Heart right ventricle (tissue), 16 donors: ENCODE data around the gene CENPV. TPM values are rescaled to one million over a fixed set of nuclear protein-coding genes. Genes with fewer than 3 reads are reported as not detected.
A peak's percentile ranks its signal among the peaks of the same experiment; 100 is the strongest.

Source experiments
- ATAC-seq, 8 donors: fragments of 200-7000 bp; cut with Tn5 transposase; one replicate each; pipeline ENCODE4 v1.9.1; 2020; ENCODE audit warnings: mild to moderate bottlenecking in 8 of 8, moderate library complexity in 8 of 8, moderate number of reproducible peaks in 1 of 8
- DNase-seq, 2 donors: peaks; one replicate each; pipeline ENCODE4 v3.0.0-alpha.2; 2020
- H3K27ac ChIP-seq, 10 donors: fragments of 200-600 bp; sonication (generic) in 2 of 10; one replicate each; pipeline versions ENCODE4 v1.5.0 to v1.8.0; 2020 to 2022; ENCODE audit warnings: mild to moderate bottlenecking in 3 of 10
- H3K27me3 ChIP-seq, 7 donors: fragments of 200-600 bp; one replicate each; pipeline ENCODE4 v1.8.0; 2021 to 2022; ENCODE audit warnings: mild to moderate bottlenecking in 2 of 7
- H3K36me3 ChIP-seq, 9 donors: fragments of 200-600 bp; sonication (generic) in 1 of 9; one replicate each; pipeline versions ENCODE4 v1.5.0 to v1.8.0; 2020 to 2022; ENCODE audit warnings: mild to moderate bottlenecking in 2 of 9
- H3K4me1 ChIP-seq, 9 donors: fragments of 200-600 bp; sonication (generic) in 1 of 9; one replicate each; pipeline versions ENCODE4 v1.5.0 to v1.8.0; 2020 to 2022; ENCODE audit warnings: mild to moderate bottlenecking in 4 of 9
- H3K4me3 ChIP-seq, 10 donors: fragments of 200-600 bp; sonication (generic) in 2 of 10; one replicate each; pipeline versions ENCODE4 v1.5.0 to v1.8.0; 2020 to 2022; ENCODE audit warnings: mild to moderate bottlenecking in 7 of 10, moderate library complexity in 2 of 10
- H3K9me3 ChIP-seq, 11 donors: fragments of 200-600 bp in 10 of 11; sonication (generic) in 2 of 11; one replicate each; pipeline versions ENCODE4 v1.5.0 to v1.8.0; 2013 to 2022; ENCODE audit warnings: mild to moderate bottlenecking in 2 of 11, control low read depth in 1 of 11, moderate library complexity in 1 of 11
- WGBS, 2 donors: extraction: QIAGEN DNeasy Blood & Tissue Kit; methylation state at CpG; one replicate each; pipeline ENCODE4 v1.1.7; 2013; ENCODE audit warnings: inconsistent platforms in 1 of 2; 5-methylcytosine and 5-hydroxymethylcytosine counted together
- intact Hi-C, 10 donors: fragments of 100-400 bp; cut with DNase I; formaldehyde crosslinking; loops; one replicate each; pipeline versions ENCODE4 v1.11.1 to v1.14.2; 2022
- polyA plus RNA-seq, 2 donors: library from polyadenylated mRNA; stranded (reverse); fragments of 200-250 nt; gene quantifications; one replicate each; pipeline ENCODE4 v1.2.3, GENCODE V29; 2013
- total RNA-seq, 10 donors: library from RNA; stranded (reverse); fragmentation: NEBNext Ultra II Directional in 3 of 10; extraction: Animal tissue kit (Norgen Biotek cat#: 25700) in 3 of 10; gene quantifications; one replicate each; pipeline versions ENCODE4 v1.2.1 to v1.2.4, GENCODE V29; 2021 to 2023
- TF ChIP-seq, protein P1 (sequence below), 9 donors: fragments of 200-600 bp; sonication (generic) in 2 of 9; IDR thresholded peaks; one replicate each; pipeline versions ENCODE4 v1.5.0 to v1.8.0; 2021 to 2022; ENCODE audit warnings: antibody characterized with exemption in 9 of 9, mild to moderate bottlenecking in 5 of 9, moderate library complexity in 1 of 9
- donor health status: Arrhythmogenic right ventricular cardiomyopathy.
- donor health status: ischemic (EF 13 %, LVEDD 7.1; RV severe dilation, severe dysfunction).
- donor health status: healthy with polysubstance abuse.
- donor health status: DM: no; HTN: yes; CAD: no.
- donor health status: DM: no; HTN: no; CAD: no.
- donor health status: ischemic (EF 25% LVEDD 6.9; RV normal size, moderate dysfunction).
- donor health status: ischemic (EF 25% LVEDD 5.7; RV mildly dilated, moderate dysfunction).
- donor health status: healthy.
- donor health status: DM: yes; HTN: yes; CAD: no.
- donor health status: Ischemic cardiomyopathy.
- donor health status: ischemic (EF 35%, LVEDD 5.7; RV mildly dilated, moderate dysfunction).
- donor health status: nonischemic (EF 11% LVEDD 7.7; RV severe dilation, severe dysfunction).
- donor health status: DM: yes; HTN: yes; CAD: no.
- donor health status: PGD.
- donor health status: ischemic (EF 29% LVEDD 5.4; RV normal size, mild dysfunction).
- donor health status: nonischemic (EF 23%, LVEDD 6.1; RV moderate dilation, normal function).

The CENPV gene
- total and polyA plus RNA-seq, 12 donors, result 6.4 to 21.8 (median 11.9) TPM

DNA sequence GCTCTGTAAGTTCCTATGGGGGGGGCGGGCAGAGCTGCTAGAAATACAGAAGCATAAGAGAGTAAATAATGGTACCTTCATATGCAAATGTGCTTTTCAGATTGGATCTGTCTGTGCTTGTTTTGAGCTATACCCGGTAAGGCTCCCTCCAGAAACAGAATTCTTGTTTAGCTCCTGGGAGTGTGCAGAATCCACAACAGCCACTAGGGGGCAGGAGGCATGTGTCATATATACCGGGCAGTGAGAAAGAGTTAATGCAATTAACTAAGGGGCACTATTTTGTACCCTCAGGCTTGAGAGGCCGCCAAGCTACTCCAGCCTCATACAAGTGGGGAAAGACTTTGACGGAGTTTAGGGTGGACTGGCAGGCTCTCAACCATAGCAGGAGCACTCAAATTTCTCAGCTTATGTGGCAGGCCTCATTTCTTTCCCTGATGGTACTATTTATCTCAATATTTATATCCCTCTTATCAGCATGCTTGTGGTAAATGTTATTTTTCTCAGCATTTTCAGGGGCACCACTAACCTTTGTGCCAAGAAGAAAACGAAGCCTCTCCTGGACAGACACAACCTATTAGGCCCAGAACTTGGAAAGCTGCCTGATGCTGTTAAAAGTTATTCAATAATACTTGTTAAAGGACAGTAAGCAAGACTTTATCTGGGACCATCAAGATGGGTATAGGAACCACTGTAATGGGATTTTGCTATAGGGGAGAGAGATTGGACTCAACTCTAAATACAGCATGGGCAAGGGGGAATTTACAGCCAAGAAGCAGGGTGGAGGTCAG, 10.7 kb upstream of the CENPV start:
- DNase-seq (peak; percentile 63 to 68), ATAC-seq (peak; percentile 55 to 90 (median 84))
- Histone ChIP-seq H3K27ac (no peak overlapping the region), H3K36me3 (no peaks in the 10 kb centered on the region), H3K4me3 (no peak overlapping the region), H3K4me1 (peaks cover 0 to 7% (median 0%) of the 10 kb centered on the region in 9 donors), H3K9me3 (no peaks in the 10 kb centered on the region), H3K27me3 (peaks cover 0 to 11% (median 0%) of the 10 kb centered on the region in 7 donors)
- intact Hi-C loops, result loop anchor here in 8 of 10 donors (1.0 to 10.0 kb wide), 5 partner anchors 51 to 161 kb away; partner anchors contain the start of gene TRPV2 (in 1 of the 8)
- TF ChIP-seq, protein P1, sequence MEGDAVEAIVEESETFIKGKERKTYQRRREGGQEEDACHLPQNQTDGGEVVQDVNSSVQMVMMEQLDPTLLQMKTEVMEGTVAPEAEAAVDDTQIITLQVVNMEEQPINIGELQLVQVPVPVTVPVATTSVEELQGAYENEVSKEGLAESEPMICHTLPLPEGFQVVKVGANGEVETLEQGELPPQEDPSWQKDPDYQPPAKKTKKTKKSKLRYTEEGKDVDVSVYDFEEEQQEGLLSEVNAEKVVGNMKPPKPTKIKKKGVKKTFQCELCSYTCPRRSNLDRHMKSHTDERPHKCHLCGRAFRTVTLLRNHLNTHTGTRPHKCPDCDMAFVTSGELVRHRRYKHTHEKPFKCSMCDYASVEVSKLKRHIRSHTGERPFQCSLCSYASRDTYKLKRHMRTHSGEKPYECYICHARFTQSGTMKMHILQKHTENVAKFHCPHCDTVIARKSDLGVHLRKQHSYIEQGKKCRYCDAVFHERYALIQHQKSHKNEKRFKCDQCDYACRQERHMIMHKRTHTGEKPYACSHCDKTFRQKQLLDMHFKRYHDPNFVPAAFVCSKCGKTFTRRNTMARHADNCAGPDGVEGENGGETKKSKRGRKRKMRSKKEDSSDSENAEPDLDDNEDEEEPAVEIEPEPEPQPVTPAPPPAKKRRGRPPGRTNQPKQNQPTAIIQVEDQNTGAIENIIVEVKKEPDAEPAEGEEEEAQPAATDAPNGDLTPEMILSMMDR (IDR thresholded peaks at IDR 0.05), result peak; percentile 90 to 96 (median 93)
- WGBS, 2 donors, result 11% methylated on average over 6 of the region's 6 CpGs

DNA sequence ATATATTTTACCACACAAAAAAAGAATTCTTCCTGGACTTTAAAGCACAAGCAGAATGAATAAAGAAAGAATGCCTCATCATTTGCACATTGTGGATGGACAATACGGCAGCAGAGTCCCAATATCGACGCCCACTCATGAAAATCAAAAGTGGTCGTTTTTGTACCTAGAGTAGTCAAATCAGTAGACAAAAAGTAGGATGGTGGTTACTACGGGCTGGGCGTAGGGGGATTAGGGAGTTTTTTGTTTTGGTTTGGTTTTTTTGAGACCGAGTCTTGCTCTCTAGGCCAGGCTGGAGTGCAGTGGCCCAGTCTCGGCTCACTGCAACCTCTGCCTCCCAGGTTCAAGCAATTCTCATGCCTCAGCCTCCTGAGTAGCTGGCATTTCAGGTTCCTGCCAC, 8.6 kb upstream of the CENPV start:
- H3K4me1 ChIP-seq, result peaks cover 0 to 7% (median 0%) of the 10 kb centered on the region in 9 donors
- no peak for ATAC-seq
- H3K27me3 ChIP-seq, result peaks cover 0 to 12% (median 0%) of the 10 kb centered on the region in 7 donors
- TF ChIP-seq, protein P1 (IDR thresholded peaks at IDR 0.05), result no peak
- H3K27ac ChIP-seq, result no peak overlapping the region
- intact Hi-C loops, result loop anchor here in 7 of 10 donors (5.0 to 10.0 kb wide), 3 partner anchors 53 to 163 kb away; partner anchors contain the start of gene TRPV2 (in 1 of the 7)
- DNase-seq, result no peak
- H3K9me3 ChIP-seq, result no peaks in the 10 kb centered on the region
- H3K36me3 ChIP-seq, result no peaks in the 10 kb centered on the region
- 85 to 86% methylated on average over 8 of the region's 8 CpGs for WGBS, 2 donors
- H3K4me3 ChIP-seq, result no peak overlapping the region

DNA sequence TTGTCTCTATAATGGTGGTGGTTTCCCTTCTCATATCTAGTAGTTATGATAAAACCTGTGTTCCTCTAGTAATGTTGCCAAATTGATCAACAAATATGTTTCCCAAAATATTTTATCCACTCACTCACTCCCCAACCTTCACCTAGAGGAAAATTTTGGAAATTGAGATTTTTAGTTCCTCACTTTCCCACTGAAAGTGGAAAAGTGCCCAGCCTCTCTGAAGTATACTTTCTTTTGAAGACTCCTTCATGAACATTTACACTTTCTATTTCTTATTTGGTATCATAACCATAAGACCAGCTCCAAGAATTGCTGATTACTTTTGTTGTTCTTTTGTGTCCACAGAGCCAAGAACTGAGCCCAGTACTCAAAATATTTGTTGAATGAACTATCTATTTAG, 5.1 kb upstream of the CENPV start:
- H3K9me3 ChIP-seq, result no peaks in the 10 kb centered on the region
- intact Hi-C loops, result no loop called here
- H3K27ac ChIP-seq, result no peak overlapping the region
- H3K4me1 ChIP-seq, result peaks cover 0 to 4% (median 0%) of the 10 kb centered on the region in 9 donors
- no peak for DNase-seq
- ATAC-seq, result no peak
- TF ChIP-seq, protein P1 (IDR thresholded peaks at IDR 0.05), result no peak
- H3K36me3 ChIP-seq, result no peaks in the 10 kb centered on the region
- H3K4me3 ChIP-seq, result no peak overlapping the region
- H3K27me3 ChIP-seq, result peaks cover 0 to 12% (median 0%) of the 10 kb centered on the region in 7 donors

DNA sequence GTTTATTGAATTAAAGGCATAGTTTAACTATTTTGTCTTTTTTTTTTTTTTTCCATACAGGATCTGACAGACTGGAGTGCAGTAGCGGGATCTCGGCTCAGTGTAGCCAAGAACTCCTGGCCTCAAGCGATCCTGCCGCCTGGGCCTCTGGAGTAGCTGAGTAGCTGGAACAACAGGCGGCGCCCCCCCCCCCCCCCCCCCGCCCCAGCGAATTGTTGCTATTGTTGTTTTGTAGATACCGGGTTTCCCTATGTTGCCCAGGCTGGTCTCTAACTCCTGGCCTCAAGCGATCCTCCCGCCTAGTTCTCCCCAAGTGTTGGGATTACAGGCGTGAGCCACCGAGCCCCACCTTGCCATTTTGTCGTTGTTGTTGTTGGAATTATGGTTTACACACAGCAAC, 1.3 kb upstream of the CENPV start:
- peaks cover 0 to 3% (median 0%) of the 10 kb centered on the region in 9 donors for H3K36me3 ChIP-seq
- no peak overlapping the region for H3K4me3 ChIP-seq
- DNase-seq, result no peak
- WGBS, 2 donors, result 86 to 88% methylated on average over 11 to 14 of the region's 14 CpGs
- no peak for ATAC-seq
- intact Hi-C loops, result no loop called here
- H3K27me3 ChIP-seq, result peaks cover 0 to 17% (median 10%) of the 10 kb centered on the region in 7 donors
- no peaks in the 10 kb centered on the region for H3K9me3 ChIP-seq
- H3K27ac ChIP-seq, result no peak overlapping the region
- H3K4me1 ChIP-seq, result peaks cover 0 to 18% (median 12%) of the 10 kb centered on the region in 9 donors
- TF ChIP-seq, protein P1 (IDR thresholded peaks at IDR 0.05), result no peak
